ENCODE data around the gene ERC2. TPM values are rescaled to one million over a fixed set of nuclear protein-coding genes. Genes with fewer than 3 reads are reported as not detected.

Gene ERC2
- polyA plus RNA-seq, 3 donors: not detected

GRCh38 chr3:56042326-56042951 lies 425.8 kb downstream of the ERC2 start:
- no peaks in the 10 kb centered on the region for H3K79me2 ChIP-seq (ENCODE audit: insufficient read depth, low read length)
- H3K4me1 ChIP-seq (ENCODE audit: control insufficient read depth in 1 of 2, insufficient read depth in 2 of 2, low read length in 2 of 2): no peaks in the 10 kb centered on the region
- H4K20me1 ChIP-seq (ENCODE audit: insufficient read depth, low read length): no peaks in the 10 kb centered on the region
- H3K9ac ChIP-seq (ENCODE audit: insufficient read depth, low read length, poor library complexity, severe bottlenecking): no peak overlapping the region
- intact Hi-C loops (cut with micrococcal nuclease): no loop called here
- DNase-seq: no peak
- H3K4me2 ChIP-seq (replicated peaks; ENCODE audit: extremely low read depth, low read length, poor library complexity, severe bottlenecking): no peak overlapping the region
- peaks cover 0 to 4% (median 0%) of the 10 kb centered on the region in 7 donors for H3K9me3 Mint-ChIP-seq
- H3K4me1 Mint-ChIP-seq: no peaks in the 10 kb centered on the region
- TF ChIP-seq CTCF (IDR thresholded peaks at IDR 0.05): no peak
- no peak overlapping the region for H2AFZ ChIP-seq (ENCODE audit: insufficient read depth, low read depth, low read length, poor library complexity, severe bottlenecking)
- H3K27ac Mint-ChIP-seq: no peak overlapping the region
- H3K9me3 ChIP-seq (replicated peaks in 1 of 2; ENCODE audit: control insufficient read depth in 1 of 2, insufficient read depth in 1 of 2, low read length in 2 of 2): no peaks in the 10 kb centered on the region
- WGBS (ENCODE audit: insufficient coverage): 71% methylated on average over 3 of the region's 10 CpGs
- no peak overlapping the region for H3K27ac ChIP-seq (ENCODE audit: low read depth in 1 of 2, low read length in 2 of 2)
- no peaks in the 10 kb centered on the region for H3K36me3 ChIP-seq (replicated peaks in 1 of 2; ENCODE audit: control insufficient read depth in 1 of 2, insufficient read depth in 2 of 2, low read length in 2 of 2)
- H3K4me3 ChIP-seq (replicated peaks in 1 of 3; ENCODE audit: low read depth in 2 of 3, low read length in 3 of 3): no peak overlapping the region
- H3K27me3 ChIP-seq (ENCODE audit: control insufficient read depth in 2 of 2, insufficient read depth in 2 of 2, low read length in 2 of 2): no peaks in the 10 kb centered on the region
- no peaks in the 10 kb centered on the region for H3K36me3 Mint-ChIP-seq
- H3K4me3 Mint-ChIP-seq: no peak overlapping the region
- peaks cover 0 to 3% (median 2%) of the 10 kb centered on the region in 3 donors for H3K27me3 Mint-ChIP-seq (ENCODE audit: low read depth in 3 of 3)

GRCh38 chr3:56025326-56025725 lies 442.9 kb downstream of the ERC2 start:
- intact Hi-C loops (cut with micrococcal nuclease): no loop called here

More at GRCh38 chr3:56025326-56025725, 442.9 kb downstream of the ERC2 start:
- Mint-ChIP-seq H3K27me3 (ENCODE audit: low read depth in 3 of 3) (peaks cover 0 to 4% (median 0%) of the 10 kb centered on the region in 3 donors), H3K4me1 (no peaks in the 10 kb centered on the region), H3K4me3 (no peak overlapping the region), H3K27ac (peak overlapping the region in 1 of 7 donors; percentile 15), H3K36me3 (no peaks in the 10 kb centered on the region), H3K9me3 (peaks cover 0 to 7% (median 0%) of the 10 kb centered on the region in 7 donors)
- Histone ChIP-seq H3K4me2 (replicated peaks; ENCODE audit: extremely low read depth, low read length, poor library complexity, severe bottlenecking) (no peak overlapping the region), H3K79me2 (ENCODE audit: insufficient read depth, low read length) (no peaks in the 10 kb centered on the region), H3K27ac (ENCODE audit: low read depth in 1 of 2, low read length in 2 of 2) (no peak overlapping the region), H3K4me3 (replicated peaks in 1 of 3; ENCODE audit: low read depth in 2 of 3, low read length in 3 of 3) (no peak overlapping the region), H3K9ac (ENCODE audit: insufficient read depth, low read length, poor library complexity, severe bottlenecking) (no peak overlapping the region), H3K4me1 (ENCODE audit: control insufficient read depth in 1 of 2, insufficient read depth in 2 of 2, low read length in 2 of 2) (no peaks in the 10 kb centered on the region), H2AFZ (ENCODE audit: insufficient read depth, low read depth, low read length, poor library complexity, severe bottlenecking) (no peak overlapping the region), H3K9me3 (replicated peaks in 1 of 2; ENCODE audit: control insufficient read depth in 1 of 2, insufficient read depth in 1 of 2, low read length in 2 of 2) (peaks cover 0 to 3% of the 10 kb centered on the region in 2 donors), H3K36me3 (replicated peaks in 1 of 2; ENCODE audit: control insufficient read depth in 1 of 2, insufficient read depth in 2 of 2, low read length in 2 of 2) (no peaks in the 10 kb centered on the region), H3K27me3 (ENCODE audit: control insufficient read depth in 2 of 2, insufficient read depth in 2 of 2, low read length in 2 of 2) (no peaks in the 10 kb centered on the region), H4K20me1 (ENCODE audit: insufficient read depth, low read length) (no peaks in the 10 kb centered on the region)
- WGBS (ENCODE audit: insufficient coverage): 100% methylated on average over 1 of the region's 1 CpG
- TF ChIP-seq CTCF (IDR thresholded peaks at IDR 0.05): no peak
- no peak for DNase-seq

Data from CD14-positive monocyte (primary cell).